LNCAP (cell line): ENCODE measurements around the gene TNFSF9.

Source experiments
- CTCF ChIP-seq: fragments of 450-650 bp; IDR thresholded peaks from 2 replicates; pipeline ENCODE4 v1.5.1; 2017; ENCODE audit warnings: mild to moderate bottlenecking

TNFSF9 gene

DNA sequence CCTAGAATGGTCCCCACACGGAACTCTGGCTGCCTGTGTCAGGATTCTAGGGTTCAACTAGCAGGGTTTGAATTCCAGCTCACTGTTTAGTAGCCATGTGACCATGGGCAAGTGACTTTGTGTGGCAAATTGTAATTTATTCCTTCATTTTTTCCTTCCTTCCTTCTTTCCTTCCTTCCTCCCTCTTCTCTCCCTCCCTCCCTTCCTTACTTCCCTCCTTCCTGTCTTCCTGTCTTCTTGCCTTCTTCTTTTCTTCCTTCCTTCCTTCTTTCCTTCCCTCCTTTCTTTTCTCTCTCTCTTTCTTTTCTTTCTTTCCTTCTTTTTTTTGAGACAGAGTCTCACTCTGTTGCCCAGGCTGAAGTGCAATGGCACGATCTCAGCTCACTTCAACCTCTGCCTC, 40.7 kb upstream of the TNFSF9 start:
- no peak for TF ChIP-seq CTCF

GRCh38 chr19:6491802-6492592, 38.8 kb upstream of the TNFSF9 start:
- no peak for TF ChIP-seq CTCF

DNA sequence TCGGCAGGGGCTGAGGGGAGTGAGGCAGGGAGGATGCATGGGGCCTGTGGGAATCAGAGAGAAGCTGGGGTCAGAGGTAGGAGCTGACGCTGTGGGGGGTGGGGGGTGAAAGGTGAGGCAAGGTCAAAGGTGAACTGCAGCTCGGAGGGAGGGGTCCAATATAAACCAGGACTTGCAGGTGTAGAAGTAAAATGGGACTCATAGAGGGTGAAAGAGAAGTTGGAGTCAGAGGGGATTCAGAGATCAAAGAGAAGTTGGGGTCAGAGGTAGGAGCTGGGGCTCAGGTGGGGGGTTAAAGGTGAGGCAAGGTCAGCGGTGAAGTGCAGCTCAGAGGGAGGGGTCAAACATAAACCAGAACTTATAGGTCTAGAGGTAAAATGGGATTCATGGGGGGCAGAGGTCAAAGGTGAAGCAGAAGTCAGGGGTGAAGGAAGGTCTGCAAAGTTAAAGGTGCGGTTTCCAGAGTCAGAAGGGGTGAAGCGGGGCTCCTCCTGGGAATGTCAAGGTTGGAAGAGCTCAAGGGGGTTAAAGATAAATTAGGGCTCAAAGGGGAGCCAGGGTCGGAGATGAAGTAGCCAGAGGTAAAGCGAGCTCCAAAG, 36.3 kb upstream of the TNFSF9 start:
- no peak for TF ChIP-seq CTCF

DNA sequence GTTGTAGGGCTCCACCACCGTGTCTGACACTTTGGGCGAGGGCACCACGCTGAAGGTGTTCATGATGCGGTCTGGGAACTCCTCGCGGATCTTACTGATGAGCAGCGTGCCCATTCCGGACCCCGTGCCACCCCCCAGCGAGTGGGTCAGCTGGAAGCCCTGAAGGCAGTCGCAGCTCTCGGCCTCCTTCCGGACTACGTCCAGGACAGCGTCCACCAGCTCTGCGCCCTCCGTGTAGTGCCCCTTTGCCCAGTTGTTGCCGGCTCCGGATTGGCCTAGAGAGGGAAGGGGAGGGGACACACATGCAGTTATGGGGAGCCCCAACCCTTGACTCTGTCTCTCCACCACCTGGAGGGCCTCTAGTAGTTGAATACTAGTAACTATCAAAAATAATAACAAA, 34.9 kb upstream of the TNFSF9 start:
- TF ChIP-seq CTCF: no peak

DNA sequence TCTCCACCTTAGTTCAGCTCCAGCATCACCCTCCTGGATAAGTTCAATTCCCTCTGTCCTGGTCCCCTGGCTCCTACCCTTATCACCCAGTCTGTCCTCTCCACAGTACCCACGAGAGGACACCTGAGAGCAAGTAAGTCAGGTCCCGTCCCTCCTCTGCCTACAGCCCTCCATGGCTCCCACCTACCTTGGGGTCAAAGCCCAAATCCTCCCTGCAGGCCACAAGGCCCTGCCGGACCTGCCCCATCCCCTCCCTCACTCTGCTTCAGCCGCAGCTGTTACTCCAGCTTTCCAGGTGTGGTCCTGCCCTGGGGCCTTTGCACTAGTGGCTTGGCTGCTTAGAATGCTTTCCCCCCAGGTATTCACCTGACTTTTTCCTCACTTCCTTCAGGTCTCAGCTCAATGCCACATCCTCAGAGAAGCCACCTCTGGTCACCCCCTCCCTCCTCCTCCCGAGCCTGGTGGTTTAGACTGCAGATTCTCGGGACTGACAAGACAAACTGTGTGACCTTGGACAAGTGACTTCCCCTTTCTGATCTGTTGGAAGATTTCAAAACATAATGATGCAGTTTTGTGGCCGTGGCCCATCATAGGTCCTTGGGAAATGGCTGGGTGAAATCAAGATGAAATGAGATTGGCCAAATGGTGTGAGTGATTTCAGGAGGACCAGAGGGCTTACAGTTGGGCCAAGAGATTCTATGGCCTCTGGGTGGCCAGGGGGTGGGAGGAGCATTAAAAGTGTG, 32.4 kb upstream of the TNFSF9 start:
- no peak for TF ChIP-seq CTCF

DNA sequence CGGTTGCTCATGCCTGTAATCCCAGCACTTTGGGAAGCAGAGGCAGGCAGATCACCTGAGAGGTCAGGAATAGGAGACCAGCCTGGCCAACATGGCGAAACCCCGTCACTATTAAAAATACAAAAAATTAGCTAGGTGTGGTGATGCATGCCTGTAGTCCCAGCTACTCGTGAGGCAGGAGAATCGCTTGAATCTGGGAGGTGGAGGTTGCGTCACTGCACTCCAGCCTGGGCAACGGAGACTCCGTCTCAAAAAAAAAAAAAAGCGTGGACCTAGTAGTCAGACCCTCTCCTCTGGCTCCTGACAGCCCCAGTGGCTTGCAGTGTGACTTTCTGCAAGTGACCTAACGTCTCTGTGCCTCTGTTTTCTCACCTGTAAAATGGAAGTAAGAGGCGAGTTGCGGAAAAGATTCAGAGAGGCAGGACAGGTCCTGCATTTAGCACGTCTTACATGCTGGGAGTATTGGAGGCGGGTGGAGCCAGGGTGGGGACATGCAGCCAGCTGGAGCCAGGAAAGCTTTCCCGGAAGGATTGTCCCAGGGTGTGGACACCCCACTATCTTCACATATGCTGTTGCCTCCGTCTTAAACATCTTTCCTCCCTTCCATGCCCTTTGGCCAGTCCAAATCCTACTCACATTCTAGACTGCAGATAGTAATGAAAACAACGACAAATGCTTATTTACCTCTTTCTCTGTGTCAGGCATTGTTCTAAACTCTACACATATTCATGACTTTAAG, 31.6 kb upstream of the TNFSF9 start:
- no peak for TF ChIP-seq CTCF
